Activated CD4-positive, alpha-beta memory T cell treated with anti-CD3 and anti-CD28 coated beads for 36 hours (primary cell): ENCODE measurements around the gene CATSPERE. TPM values are rescaled to one million over a fixed set of nuclear protein-coding genes. Genes with fewer than 3 reads are reported as not detected.

Experiments used
- CTCF ChIA-PET: fragments of 350-600 bp; sonication (Branson Sonifier 250); formaldehyde crosslinking; loops from one replicate; lab custom pipeline; 2021; ENCODE audit warnings: antibody characterized with exemption, inconsistent platforms; lab: Charles Lee
- POLR2A ChIA-PET: fragments of 350-600 bp; sonication (Branson Sonifier 250); formaldehyde crosslinking; loops from one replicate; lab custom pipeline; 2021; ENCODE audit warnings: antibody characterized with exemption; lab: Charles Lee
- DNase-seq: peaks from one replicate; pipeline ENCODE4 v3.0.0-alpha.2; 2020
- H3K27ac Mint-ChIP-seq: one replicate; pipeline ENCODE4 v1.8.0; 2021; ENCODE audit warnings: mixed read lengths
- H3K27me3 Mint-ChIP-seq: one replicate; pipeline ENCODE4 v1.8.0; 2021; ENCODE audit warnings: mixed read lengths
- H3K36me3 Mint-ChIP-seq: one replicate; pipeline ENCODE4 v1.8.0; 2021; ENCODE audit warnings: mixed read lengths
- H3K4me1 Mint-ChIP-seq: one replicate; pipeline ENCODE4 v1.8.0; 2021; ENCODE audit warnings: low read depth, mixed read lengths
- H3K4me3 Mint-ChIP-seq: one replicate; pipeline ENCODE4 v1.8.0; 2021; ENCODE audit warnings: mild to moderate bottlenecking, mixed read lengths
- H3K9me3 Mint-ChIP-seq: one replicate; pipeline ENCODE4 v1.8.0; 2021; ENCODE audit warnings: mixed read lengths
- intact Hi-C: fragments of 100-400 bp; cut with micrococcal nuclease; formaldehyde crosslinking; loops from one replicate; pipeline ENCODE4 v1.15.1; 2023
- total RNA-seq, 2 experiments: library from RNA; stranded (reverse); gene quantifications; one replicate each; pipeline ENCODE4 v1.2.3, GENCODE V29; 2021

The CATSPERE gene
- total RNA-seq, 2 experiments from 2014 or later = 0.33 to 0.34 TPM

- intact Hi-C loops = loop anchor here (1.0 to 5.0 kb wide), 3 partner anchors 124 to 439 kb away; no protein-coding TSS in a partner anchor
- Mint-ChIP-seq H3K4me1 (peaks cover 18% of the 10 kb centered on the region), H3K4me3 (no peak overlapping the region), H3K27me3 (peaks cover 4% of the 10 kb centered on the region), H3K36me3 (no peaks in the 10 kb centered on the region), H3K27ac (no peak overlapping the region), H3K9me3 (no peaks in the 10 kb centered on the region)
- CTCF ChIA-PET = interaction anchor here (0.6 to 4.9 kb wide), 23 partner anchors 13 to 453 kb away, joined by 3 to 172 read pairs (median 5); partner anchors contain the start of gene DESI2
- POLR2A ChIA-PET = no interaction called here
- DNase-seq = no peak
These were observed 142.4 kb downstream of the CATSPERE start for GRCh38 chr1:244603498-244603897.

GRCh38 chr1:244605835-244606370 lies 144.8 kb downstream of the CATSPERE start:
- intact Hi-C loops = no loop called here
- H3K4me3 Mint-ChIP-seq = no peak overlapping the region
- H3K27me3 Mint-ChIP-seq = peaks cover 4% of the 10 kb centered on the region
- H3K27ac Mint-ChIP-seq = no peak overlapping the region
- H3K9me3 Mint-ChIP-seq = no peaks in the 10 kb centered on the region
- H3K36me3 Mint-ChIP-seq = no peaks in the 10 kb centered on the region
- DNase-seq = no peak
- no peaks in the 10 kb centered on the region for H3K4me1 Mint-ChIP-seq
- POLR2A ChIA-PET = no interaction called here
- CTCF ChIA-PET = interaction anchor here (0.8 to 4.9 kb wide), 6 partner anchors 9 to 436 kb away, joined by 3 to 172 read pairs (median 6); no protein-coding TSS in a partner anchor

GRCh38 chr1:244614113-244614836 lies 153.2 kb downstream of the CATSPERE start:
- no peaks in the 10 kb centered on the region for H3K4me1 Mint-ChIP-seq
- H3K4me3 Mint-ChIP-seq = no peak overlapping the region
- DNase-seq = no peak
- H3K27me3 Mint-ChIP-seq = no peaks in the 10 kb centered on the region
- H3K36me3 Mint-ChIP-seq = no peaks in the 10 kb centered on the region
- H3K9me3 Mint-ChIP-seq = no peaks in the 10 kb centered on the region
- intact Hi-C loops = no loop called here
- ChIA-PET CTCF (interaction anchor here (1.0 to 2.2 kb wide), 2 partner anchors 10 to 182 kb away, joined by 3 to 10 read pairs; no protein-coding TSS in a partner anchor), POLR2A (no interaction called here)
- no peak overlapping the region for H3K27ac Mint-ChIP-seq

- Mint-ChIP-seq H3K27ac (no peak overlapping the region), H3K27me3 (no peaks in the 10 kb centered on the region), H3K4me1 (no peaks in the 10 kb centered on the region), H3K9me3 (no peaks in the 10 kb centered on the region), H3K4me3 (no peak overlapping the region), H3K36me3 (no peaks in the 10 kb centered on the region)
- ChIA-PET CTCF (interaction anchor here (1.0 to 2.2 kb wide), 2 partner anchors 10 to 182 kb away, joined by 3 to 10 read pairs; no protein-coding TSS in a partner anchor), POLR2A (no interaction called here)
- intact Hi-C loops = no loop called here
- DNase-seq = no peak
These were observed 153.8 kb downstream of the CATSPERE start for GRCh38 chr1:244614879-244615278.

- intact Hi-C loops = no loop called here
- no peaks in the 10 kb centered on the region for H3K27me3 Mint-ChIP-seq
- H3K4me1 Mint-ChIP-seq = no peaks in the 10 kb centered on the region
- no peak for DNase-seq
- H3K36me3 Mint-ChIP-seq = no peaks in the 10 kb centered on the region
- H3K4me3 Mint-ChIP-seq = no peak overlapping the region
- H3K9me3 Mint-ChIP-seq = no peaks in the 10 kb centered on the region
- ChIA-PET CTCF (interaction anchor here (2.2 kb wide), 1 partner anchor 11 kb away, joined by 10 read pairs; no protein-coding TSS in a partner anchor), POLR2A (no interaction called here)
- H3K27ac Mint-ChIP-seq = no peak overlapping the region
These were observed 154.2 kb downstream of the CATSPERE start for GRCh38 chr1:244615301-244615700.

- peaks cover 3% of the 10 kb centered on the region for H3K4me1 Mint-ChIP-seq
These were observed 165.6 kb downstream of the CATSPERE start for GRCh38 chr1:244626709-244627108.

GRCh38 chr1:244628789-244629188 lies 167.7 kb downstream of the CATSPERE start:
- intact Hi-C loops = no loop called here
- Mint-ChIP-seq H3K27ac (no peak overlapping the region), H3K4me1 (peaks cover 3% of the 10 kb centered on the region), H3K9me3 (no peaks in the 10 kb centered on the region), H3K27me3 (peaks cover 19% of the 10 kb centered on the region), H3K4me3 (no peak overlapping the region), H3K36me3 (peaks cover 3% of the 10 kb centered on the region)
- POLR2A ChIA-PET = no interaction called here
- CTCF ChIA-PET = no interaction called here
- no peak for DNase-seq

More at GRCh38 chr1:244626709-244627108, 165.6 kb downstream of the CATSPERE start:
- Mint-ChIP-seq H3K27me3 (peaks cover 19% of the 10 kb centered on the region), H3K36me3 (peaks cover 2% of the 10 kb centered on the region), H3K9me3 (no peaks in the 10 kb centered on the region), H3K27ac (no peak overlapping the region), H3K4me3 (no peak overlapping the region)
- CTCF ChIA-PET = interaction anchor here (0.8 kb wide), 1 partner anchor 23 kb away, joined by 3 read pairs; no protein-coding TSS in a partner anchor
- intact Hi-C loops = no loop called here
- POLR2A ChIA-PET = no interaction called here
- DNase-seq = no peak

GRCh38 chr1:244633140-244633539 lies 172.1 kb downstream of the CATSPERE start:
- no peak overlapping the region for H3K27ac Mint-ChIP-seq
- H3K36me3 Mint-ChIP-seq = peaks cover 3% of the 10 kb centered on the region
- POLR2A ChIA-PET = no interaction called here
- H3K9me3 Mint-ChIP-seq = no peaks in the 10 kb centered on the region
- intact Hi-C loops = no loop called here
- no peak overlapping the region for H3K4me3 Mint-ChIP-seq
- no peaks in the 10 kb centered on the region for H3K4me1 Mint-ChIP-seq
- peaks cover 9% of the 10 kb centered on the region for H3K27me3 Mint-ChIP-seq
- CTCF ChIA-PET = no interaction called here
- no peak for DNase-seq

GRCh38 chr1:244634546-244634945 lies 173.5 kb downstream of the CATSPERE start:
- peaks cover under 1% of the 10 kb centered on the region for H3K4me1 Mint-ChIP-seq
- H3K9me3 Mint-ChIP-seq = no peaks in the 10 kb centered on the region
- peaks cover 3% of the 10 kb centered on the region for H3K36me3 Mint-ChIP-seq
- H3K27me3 Mint-ChIP-seq = peaks cover 5% of the 10 kb centered on the region
- H3K4me3 Mint-ChIP-seq = no peak overlapping the region
- ChIA-PET CTCF (interaction anchor here (0.9 kb wide), 1 partner anchor 26 kb away, joined by 3 read pairs; no protein-coding TSS in a partner anchor), POLR2A (no interaction called here)
- H3K27ac Mint-ChIP-seq = no peak overlapping the region
- no peak for DNase-seq
- intact Hi-C loops = no loop called here

- Mint-ChIP-seq H3K9me3 (no peaks in the 10 kb centered on the region), H3K27me3 (peaks cover 10% of the 10 kb centered on the region), H3K4me3 (no peak overlapping the region), H3K27ac (no peak overlapping the region), H3K36me3 (peaks cover under 1% of the 10 kb centered on the region), H3K4me1 (peaks cover 4% of the 10 kb centered on the region)
- ChIA-PET CTCF (interaction anchor here (1.2 kb wide), 1 partner anchor 33 kb away, joined by 3 read pairs; no protein-coding TSS in a partner anchor), POLR2A (no interaction called here)
- DNase-seq = no peak
- intact Hi-C loops = no loop called here
These were observed 175.6 kb downstream of the CATSPERE start for GRCh38 chr1:244636488-244637259.

GRCh38 chr1:244639561-244639960 lies 178.5 kb downstream of the CATSPERE start:
- H3K27ac Mint-ChIP-seq = no peak overlapping the region
- H3K4me3 Mint-ChIP-seq = no peak overlapping the region
- peaks cover 4% of the 10 kb centered on the region for H3K4me1 Mint-ChIP-seq
- H3K9me3 Mint-ChIP-seq = no peaks in the 10 kb centered on the region
- H3K36me3 Mint-ChIP-seq = no peaks in the 10 kb centered on the region
- CTCF ChIA-PET = interaction anchor here (1.9 kb wide), 1 partner anchor 36 kb away, joined by 7 read pairs; no protein-coding TSS in a partner anchor
- no peak for DNase-seq
- POLR2A ChIA-PET = interaction anchor here (0.7 kb wide), 1 partner anchor 72 kb away, joined by 3 read pairs; no protein-coding TSS in a partner anchor
- peaks cover 16% of the 10 kb centered on the region for H3K27me3 Mint-ChIP-seq
- intact Hi-C loops = no loop called here
